ENCODE results near the gene ANKMY1. TPM values are rescaled to one million over a fixed set of nuclear protein-coding genes. Genes with fewer than 3 reads are reported as not detected.

The ANKMY1 gene
- polyA plus RNA-seq, 3 donors = 2.1 to 22.9 (median 2.9) TPM

- Histone ChIP-seq H2AFZ (ENCODE audit: insufficient read depth, low read depth, low read length, poor library complexity, severe bottlenecking) (no peak overlapping the region), H3K36me3 (replicated peaks in 1 of 2; ENCODE audit: control insufficient read depth in 1 of 2, insufficient read depth in 2 of 2, low read length in 2 of 2) (peaks cover 17 to 30% of the 10 kb centered on the region in 2 donors), H4K20me1 (ENCODE audit: insufficient read depth, low read length) (peaks cover 4% of the 10 kb centered on the region), H3K4me2 (replicated peaks; ENCODE audit: extremely low read depth, low read length, poor library complexity, severe bottlenecking) (no peak overlapping the region), H3K79me2 (ENCODE audit: insufficient read depth, low read length) (no peaks in the 10 kb centered on the region), H3K9ac (ENCODE audit: insufficient read depth, low read length, poor library complexity, severe bottlenecking) (no peak overlapping the region), H3K4me3 (replicated peaks in 1 of 3; ENCODE audit: low read depth in 2 of 3, low read length in 3 of 3) (no peak overlapping the region), H3K27me3 (ENCODE audit: control insufficient read depth in 2 of 2, insufficient read depth in 2 of 2, low read length in 2 of 2) (peaks cover 0 to 8% of the 10 kb centered on the region in 2 donors), H3K27ac (ENCODE audit: low read depth in 1 of 2, low read length in 2 of 2) (no peak overlapping the region), H3K4me1 (ENCODE audit: control insufficient read depth in 1 of 2, insufficient read depth in 2 of 2, low read length in 2 of 2) (peaks cover 3 to 4% of the 10 kb centered on the region in 2 donors), H3K9me3 (replicated peaks in 1 of 2; ENCODE audit: control insufficient read depth in 1 of 2, insufficient read depth in 1 of 2, low read length in 2 of 2) (peaks cover 31 to 39% of the 10 kb centered on the region in 2 donors)
- peak overlapping the region in 1 of 7 donors; percentile 65 for H3K27ac Mint-ChIP-seq
- peaks cover 22 to 37% (median 34%) of the 10 kb centered on the region in 7 donors for H3K9me3 Mint-ChIP-seq
- peaks cover 10% of the 10 kb centered on the region for H3K4me1 Mint-ChIP-seq
- H3K36me3 Mint-ChIP-seq = peaks cover 44 to 52% of the 10 kb centered on the region in 2 donors
- no peak for DNase-seq
- TF ChIP-seq, protein P1, sequence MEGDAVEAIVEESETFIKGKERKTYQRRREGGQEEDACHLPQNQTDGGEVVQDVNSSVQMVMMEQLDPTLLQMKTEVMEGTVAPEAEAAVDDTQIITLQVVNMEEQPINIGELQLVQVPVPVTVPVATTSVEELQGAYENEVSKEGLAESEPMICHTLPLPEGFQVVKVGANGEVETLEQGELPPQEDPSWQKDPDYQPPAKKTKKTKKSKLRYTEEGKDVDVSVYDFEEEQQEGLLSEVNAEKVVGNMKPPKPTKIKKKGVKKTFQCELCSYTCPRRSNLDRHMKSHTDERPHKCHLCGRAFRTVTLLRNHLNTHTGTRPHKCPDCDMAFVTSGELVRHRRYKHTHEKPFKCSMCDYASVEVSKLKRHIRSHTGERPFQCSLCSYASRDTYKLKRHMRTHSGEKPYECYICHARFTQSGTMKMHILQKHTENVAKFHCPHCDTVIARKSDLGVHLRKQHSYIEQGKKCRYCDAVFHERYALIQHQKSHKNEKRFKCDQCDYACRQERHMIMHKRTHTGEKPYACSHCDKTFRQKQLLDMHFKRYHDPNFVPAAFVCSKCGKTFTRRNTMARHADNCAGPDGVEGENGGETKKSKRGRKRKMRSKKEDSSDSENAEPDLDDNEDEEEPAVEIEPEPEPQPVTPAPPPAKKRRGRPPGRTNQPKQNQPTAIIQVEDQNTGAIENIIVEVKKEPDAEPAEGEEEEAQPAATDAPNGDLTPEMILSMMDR (IDR thresholded peaks at IDR 0.05) = no peak
- WGBS (ENCODE audit: insufficient coverage) = 83% methylated on average over 15 of the region's 25 CpGs
- H3K4me3 Mint-ChIP-seq = peak overlapping the region in 1 of 2 donors; percentile 21
- intact Hi-C loops (cut with micrococcal nuclease) = loop anchor here (5.0 to 10.0 kb wide), 4 partner anchors 38 to 315 kb away; partner anchors contain the start of genes ANKMY1 (in 1 of the 2) and CAPN10 (in 1 of the 2)
- peaks cover 14 to 32% (median 16%) of the 10 kb centered on the region in 3 donors for H3K27me3 Mint-ChIP-seq (ENCODE audit: low read depth in 3 of 3)
Measured at GRCh38 chr2:240519396-240520129, 38.2 kb downstream of the ANKMY1 start.

DNA sequence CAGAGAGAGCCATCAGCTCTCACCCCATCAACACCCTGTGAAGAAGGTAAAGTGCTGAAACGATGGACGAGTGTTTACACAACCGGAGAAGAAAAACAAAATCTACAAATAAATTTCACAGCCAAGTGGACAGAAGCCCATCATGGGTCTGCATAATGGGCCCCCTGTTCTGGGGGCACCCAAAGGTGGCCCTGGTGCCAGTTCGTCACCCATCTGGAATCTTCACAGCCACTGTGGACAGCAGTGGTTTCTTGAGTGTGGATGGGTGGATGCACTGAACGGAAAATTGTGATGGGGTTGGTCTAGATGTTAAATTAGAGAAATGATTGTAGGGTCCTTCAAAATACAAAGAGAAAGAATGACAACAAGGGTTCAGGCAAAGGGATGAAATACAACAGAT, 38.8 kb downstream of the ANKMY1 start:
- H2AFZ ChIP-seq (ENCODE audit: insufficient read depth, low read depth, low read length, poor library complexity, severe bottlenecking) = no peak overlapping the region
- peaks cover 25 to 33% of the 10 kb centered on the region in 2 donors for H3K9me3 ChIP-seq (replicated peaks in 1 of 2; ENCODE audit: control insufficient read depth in 1 of 2, insufficient read depth in 1 of 2, low read length in 2 of 2)
- Mint-ChIP-seq H3K4me3 (no peak overlapping the region), H3K9me3 (peaks cover 16 to 32% (median 28%) of the 10 kb centered on the region in 7 donors), H3K27me3 (ENCODE audit: low read depth in 3 of 3) (peaks cover 14 to 29% (median 16%) of the 10 kb centered on the region in 3 donors), H3K4me1 (peaks cover 15% of the 10 kb centered on the region), H3K27ac (peak overlapping the region in 1 of 7 donors; percentile 71), H3K36me3 (peaks cover 39 to 46% of the 10 kb centered on the region in 2 donors)
- peaks cover 4% of the 10 kb centered on the region for H4K20me1 ChIP-seq (ENCODE audit: insufficient read depth, low read length)
- 100% methylated on average over 2 of the region's 5 CpGs for WGBS (ENCODE audit: insufficient coverage)
- H3K79me2 ChIP-seq (ENCODE audit: insufficient read depth, low read length) = no peaks in the 10 kb centered on the region
- DNase-seq = no peak
- TF ChIP-seq, protein P1 (IDR thresholded peaks at IDR 0.05) = no peak
- no peak overlapping the region for H3K9ac ChIP-seq (ENCODE audit: insufficient read depth, low read length, poor library complexity, severe bottlenecking)
- H3K4me3 ChIP-seq (replicated peaks in 1 of 3; ENCODE audit: low read depth in 2 of 3, low read length in 3 of 3) = no peak overlapping the region
- H3K36me3 ChIP-seq (replicated peaks in 1 of 2; ENCODE audit: control insufficient read depth in 1 of 2, insufficient read depth in 2 of 2, low read length in 2 of 2) = peaks cover 12 to 24% of the 10 kb centered on the region in 2 donors
- H3K4me2 ChIP-seq (replicated peaks; ENCODE audit: extremely low read depth, low read length, poor library complexity, severe bottlenecking) = no peak overlapping the region
- peaks cover 8 to 9% of the 10 kb centered on the region in 2 donors for H3K4me1 ChIP-seq (ENCODE audit: control insufficient read depth in 1 of 2, insufficient read depth in 2 of 2, low read length in 2 of 2)
- intact Hi-C loops (cut with micrococcal nuclease) = loop anchor here (5.0 to 10.0 kb wide), 4 partner anchors 38 to 316 kb away; partner anchors contain the start of genes ANKMY1 (in 1 of the 2) and CAPN10 (in 1 of the 2)
- peaks cover 0 to 8% of the 10 kb centered on the region in 2 donors for H3K27me3 ChIP-seq (ENCODE audit: control insufficient read depth in 2 of 2, insufficient read depth in 2 of 2, low read length in 2 of 2)
- H3K27ac ChIP-seq (ENCODE audit: low read depth in 1 of 2, low read length in 2 of 2) = no peak overlapping the region

Measured in CD14-positive monocyte (primary cell).